OCI-LY7 (cell line): ENCODE results near the gene SIL1. TPM values are rescaled to one million over a fixed set of nuclear protein-coding genes. Genes with fewer than 3 reads are reported as not detected.

Experiments
- BruUV-seq: library from RNA; stranded (reverse); fragments of 400-500 nt; replicated peaks from 2 replicates; lab custom pipeline; 2021; lab: Mats Ljungman, UMichigan
- CTCF ChIA-PET: fragments of 300-600 bp; sonication (Branson Sonifier 250); formaldehyde crosslinking; loops from one replicate; lab custom pipeline; 2022; ENCODE audit warnings: antibody characterized with exemption; ENCODE audit not compliant: unreplicated experiment; lab: Charles Lee
- POLR2A ChIA-PET: fragments of 300-600 bp; sonication (Branson Sonifier 250); formaldehyde crosslinking; loops from one replicate; lab custom pipeline; 2022; ENCODE audit warnings: antibody characterized with exemption; lab: Charles Lee
- DNase-seq: peaks from one replicate; pipeline ENCODE4 v3.0.0-alpha.2; 2015; ENCODE audit warnings: low spot score
- H2AFZ ChIP-seq: fragments of 200-600 bp; sonication (generic), shearing (Covaris generic); 2 replicates; pipeline ENCODE4 v1.6.1; 2014; ENCODE audit warnings: mild to moderate bottlenecking, antibody characterized with exemption, low read length, moderate library complexity
- H3K27ac ChIP-seq: fragments of 200-600 bp; sonication (generic); 2 replicates; pipeline ENCODE4 v1.5.1; 2014; ENCODE audit warnings: mixed run types, low read depth, mild to moderate bottlenecking, moderate library complexity, low read length, inconsistent platforms; ENCODE audit not compliant: poor library complexity, severe bottlenecking
- H3K36me3 ChIP-seq: fragments of 200-600 bp; sonication (generic); 2 replicates; pipeline ENCODE4 v1.6.1; 2014; ENCODE audit warnings: mild to moderate bottlenecking, antibody characterized with exemption, low read length, moderate library complexity, mixed read lengths; ENCODE audit not compliant: insufficient read depth
- H3K4me1 ChIP-seq: fragments of 200-600 bp; sonication (generic); 2 replicates; pipeline ENCODE4 v1.5.1; 2014; ENCODE audit warnings: mild to moderate bottlenecking, low read length; ENCODE audit not compliant: insufficient read depth, poor library complexity, severe bottlenecking
- H3K4me2 ChIP-seq: fragments of 200-600 bp; sonication (generic); 2 replicates; pipeline ENCODE4 v1.6.1; 2014; ENCODE audit warnings: mild to moderate bottlenecking, low read length
- H3K4me3 ChIP-seq: fragments of 200-600 bp; sonication (generic); 2 replicates; pipeline ENCODE4 v1.5.1; 2014; ENCODE audit warnings: mild to moderate bottlenecking, low read depth, low read length; ENCODE audit not compliant: poor library complexity, severe bottlenecking
- H3K79me2 ChIP-seq: fragments of 200-600 bp; sonication (generic); 2 replicates; pipeline ENCODE4 v1.6.1; 2016; ENCODE audit warnings: low read depth, mild to moderate bottlenecking, low read length, moderate library complexity, mixed read lengths; ENCODE audit not compliant: insufficient read depth
- H3K9me2 ChIP-seq: fragments of 200-600 bp; sonication (generic); 2 replicates; pipeline ENCODE4 v1.6.1; 2016; ENCODE audit warnings: mild to moderate bottlenecking, low read length, mixed read lengths; ENCODE audit not compliant: insufficient read depth
- H3K9me3 ChIP-seq: fragments of 200-600 bp; sonication (generic); 2 replicates; pipeline ENCODE4 v1.6.1; 2014; ENCODE audit warnings: mild to moderate bottlenecking, mixed run types, low read length, mixed read lengths
- H4K20me1 ChIP-seq: fragments of 200-600 bp; sonication (generic); 2 replicates; pipeline ENCODE4 v1.6.1; 2014; ENCODE audit warnings: mild to moderate bottlenecking, antibody characterized with exemption, low read length, moderate library complexity, mixed read lengths; ENCODE audit not compliant: insufficient read depth
- CTCF ChIP-seq: fragments of 200-600 bp; sonication (generic); conservative IDR thresholded peaks from 2 replicates; pipeline ENCODE4 v1.5.1; 2014; ENCODE audit warnings: mild to moderate bottlenecking, antibody characterized with exemption, low read length, moderate library complexity, mixed read lengths
- EZH2phosphoT487 ChIP-seq: fragments of 200-600 bp; sonication (generic); IDR thresholded peaks from 2 replicates; pipeline ENCODE4 v1.6.1; 2018; ENCODE audit warnings: low read depth, borderline replicate concordance, mild to moderate bottlenecking, mixed run types, antibody characterized with exemption, low read length, moderate library complexity, mixed read lengths
- intact Hi-C: fragments of 100-400 bp; cut with micrococcal nuclease; formaldehyde crosslinking; loops from one replicate; pipeline ENCODE4 v1.10.0; 2022; ENCODE audit not compliant: unreplicated experiment
- total RNA-seq, 2 experiments: library from RNA; depleted of rRNA in 1 of 2; stranded (reverse); fragments of >200 nt in 1 of 2; shearing (Covaris generic) in 1 of 2; gene quantifications; 2 replicates each; pipeline ENCODE4 v1.2.3, GENCODE V29; 2014 to 2022

The SIL1 gene
- total RNA-seq, 2 experiments from 2014 or later = 9.2 to 22.8 TPM

GRCh38 chr5:139016186-139016585 is 182.0 kb downstream of the SIL1 start:
- no peak for DNase-seq

GRCh38 chr5:139014726-139015125 is 183.4 kb downstream of the SIL1 start:
- CTCF ChIA-PET = no interaction called here
- no peak overlapping the region for H3K4me2 ChIP-seq

More at GRCh38 chr5:139016186-139016585, 182.0 kb downstream of the SIL1 start:
- H3K79me2 ChIP-seq = no peaks in the 10 kb centered on the region
- H3K36me3 ChIP-seq = no peaks in the 10 kb centered on the region
- H3K9me2 ChIP-seq = no peaks in the 10 kb centered on the region
- H4K20me1 ChIP-seq = no peaks in the 10 kb centered on the region
- H2AFZ ChIP-seq = no peak overlapping the region
- no peaks in the 10 kb centered on the region for H3K4me1 ChIP-seq
- TF ChIP-seq EZH2phosphoT487 (no peak), CTCF (no peak)
- ChIA-PET CTCF (no interaction called here), POLR2A (interaction anchor here (0.7 kb wide), 1 partner anchor 46 kb away, joined by 3 read pairs; no protein-coding TSS in a partner anchor)
- no peak overlapping the region for H3K27ac ChIP-seq
- no peaks in the 10 kb centered on the region for H3K9me3 ChIP-seq
- intact Hi-C loops = no loop called here
- no peak overlapping the region for H3K4me2 ChIP-seq
- no TSS peak for BruUV-seq
- H3K4me3 ChIP-seq = no peak overlapping the region

More at GRCh38 chr5:139014726-139015125, 183.4 kb downstream of the SIL1 start:
- DNase-seq = no peak
- intact Hi-C loops = no loop called here
- Histone ChIP-seq H3K79me2 (no peaks in the 10 kb centered on the region), H4K20me1 (no peaks in the 10 kb centered on the region), H3K4me3 (no peak overlapping the region), H3K9me2 (no peaks in the 10 kb centered on the region), H3K4me1 (no peaks in the 10 kb centered on the region), H2AFZ (no peak overlapping the region), H3K9me3 (no peaks in the 10 kb centered on the region), H3K27ac (no peak overlapping the region), H3K36me3 (no peaks in the 10 kb centered on the region)
- TF ChIP-seq EZH2phosphoT487 (no peak), CTCF (no peak)
- no TSS peak for BruUV-seq
- POLR2A ChIA-PET = no interaction called here
